ENCODE data around the gene MELTF.
"Not testable (repeated sequence)": the region's sequence is repeated elsewhere in the genome, so short reads cannot be mapped to it uniquely, and the experiment has no call there.

Gene MELTF

DNA sequence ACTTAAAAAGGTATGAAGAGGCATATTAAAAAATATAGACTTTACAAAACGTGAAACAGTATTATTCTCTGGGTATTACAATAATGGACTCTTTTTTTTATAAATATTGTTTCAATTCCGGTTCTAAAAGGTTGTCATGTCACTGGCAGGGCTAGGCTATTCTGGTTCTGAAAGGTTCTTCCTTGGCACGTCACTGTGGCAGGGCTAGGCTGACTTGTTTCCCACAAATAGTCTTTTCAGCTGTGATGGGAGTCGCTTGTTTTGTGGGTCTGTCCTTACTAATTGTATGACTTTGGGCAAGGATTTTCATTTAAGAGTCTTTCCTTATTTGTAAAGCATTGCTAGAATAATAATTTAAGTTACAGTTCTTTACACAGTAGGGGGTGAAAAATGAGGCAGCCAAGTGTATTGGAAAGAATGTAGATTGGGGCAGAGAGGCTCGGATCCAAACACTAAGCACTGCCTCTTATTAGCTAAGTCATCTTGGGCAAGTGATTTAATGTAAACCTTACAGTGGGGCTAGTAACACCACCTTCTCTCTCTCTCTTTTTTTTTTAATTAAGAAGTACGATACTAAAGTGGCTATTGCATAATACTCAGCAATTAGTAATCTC is 12.4 kb upstream of the MELTF start:
- TF ChIP-seq YY1 (IDR thresholded peaks at IDR 0.05; ENCODE audit: insufficient read depth, insufficient read length) (no peak), SUZ12 (IDR thresholded peaks at IDR 0.05; ENCODE audit: extremely low read depth, insufficient read depth, insufficient read length) (no peak), ZNF274 (IDR thresholded peaks at IDR 0.05; ENCODE audit: low read depth, low read length) (no peak)
- Histone ChIP-seq H3K9ac (ENCODE audit: insufficient read length, low read depth) (no peak overlapping the region), H3K4me3 (ENCODE audit: insufficient read length, low read depth) (no peak overlapping the region), H3K27me3 (ENCODE audit: insufficient read depth, insufficient read length) (no peaks in the 10 kb centered on the region), H3K4me1 (ENCODE audit: insufficient read depth, insufficient read length) (no peaks in the 10 kb centered on the region), H3K9me3 (ENCODE audit: insufficient read depth, low read length) (no peaks in the 10 kb centered on the region), H3K36me3 (ENCODE audit: insufficient read depth, insufficient read length, low read length) (peaks cover 18% of the 10 kb centered on the region)
- DNase-seq (ENCODE audit: low read depth, low spot score) = no peak

DNA sequence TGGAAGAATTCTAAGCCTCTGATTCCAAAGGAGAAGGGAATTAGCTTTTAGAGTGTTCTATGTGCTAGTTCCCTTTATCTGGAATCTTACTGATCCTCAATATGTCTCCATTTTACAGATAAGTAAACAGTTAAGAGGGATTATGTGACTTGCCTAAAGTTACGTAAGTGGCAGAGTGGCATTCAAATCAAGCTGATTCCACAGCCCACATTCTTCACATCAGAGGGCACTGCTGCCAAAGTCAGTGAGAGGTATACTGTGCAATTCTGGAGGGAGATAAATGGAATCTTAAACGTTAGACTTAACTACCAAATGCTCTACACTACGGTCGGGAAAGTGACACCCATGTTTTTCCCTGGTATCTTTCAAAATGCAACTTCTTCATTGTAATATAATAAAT is 11.0 kb upstream of the MELTF start:
- H3K4me3 ChIP-seq (ENCODE audit: insufficient read length, low read depth) = no peak overlapping the region
- H3K9ac ChIP-seq (ENCODE audit: insufficient read length, low read depth) = no peak overlapping the region
- H3K27me3 ChIP-seq (ENCODE audit: insufficient read depth, insufficient read length) = no peaks in the 10 kb centered on the region
- TF ChIP-seq YY1 (IDR thresholded peaks at IDR 0.05; ENCODE audit: insufficient read depth, insufficient read length) (no peak), ZNF274 (IDR thresholded peaks at IDR 0.05; ENCODE audit: low read depth, low read length) (no peak), SUZ12 (IDR thresholded peaks at IDR 0.05; ENCODE audit: extremely low read depth, insufficient read depth, insufficient read length) (no peak)
- H3K9me3 ChIP-seq (ENCODE audit: insufficient read depth, low read length) = no peaks in the 10 kb centered on the region
- H3K36me3 ChIP-seq (ENCODE audit: insufficient read depth, insufficient read length, low read length) = peaks cover 11% of the 10 kb centered on the region
- no peak for DNase-seq (ENCODE audit: low read depth, low spot score)
- no peaks in the 10 kb centered on the region for H3K4me1 ChIP-seq (ENCODE audit: insufficient read depth, insufficient read length)

DNA sequence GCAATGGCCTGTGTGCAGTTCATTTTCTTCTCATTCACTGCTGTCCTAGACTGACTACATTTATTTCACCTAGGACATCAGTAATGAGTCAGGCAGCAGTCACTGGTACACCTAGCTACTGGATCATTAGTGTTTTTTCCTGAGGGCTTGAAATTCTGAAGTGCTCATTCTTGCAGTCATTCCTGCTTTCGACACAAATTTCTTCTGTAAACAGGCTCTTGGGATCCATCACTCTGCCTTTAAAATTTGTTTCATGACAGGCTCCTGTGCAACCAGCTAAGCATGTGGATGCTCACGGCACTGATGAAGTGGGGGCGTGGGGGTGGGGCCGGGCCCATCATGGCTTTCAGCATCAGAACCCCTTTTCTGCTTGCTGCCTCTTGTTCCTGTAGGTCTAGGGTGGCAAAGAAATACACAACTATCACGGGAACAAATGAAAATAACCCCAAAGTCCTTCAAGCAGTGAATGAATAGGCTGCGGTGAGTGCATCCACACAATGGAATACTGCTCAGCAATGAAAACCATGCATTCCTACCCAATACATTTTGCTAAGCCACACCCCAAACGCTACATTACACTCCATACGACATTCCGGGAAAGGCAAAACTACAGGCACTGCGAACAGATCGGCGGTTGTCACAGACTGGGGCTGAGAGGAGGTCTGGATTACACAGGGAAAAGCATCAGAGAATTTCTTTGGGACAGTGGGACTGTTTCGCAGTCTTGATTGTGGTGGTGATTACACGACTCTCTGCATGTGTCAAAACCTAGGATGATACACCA is 9.3 kb upstream of the MELTF start:
- no peak for TF ChIP-seq YY1 (IDR thresholded peaks at IDR 0.05; ENCODE audit: insufficient read depth, insufficient read length)
- TF ChIP-seq ZNF274 (IDR thresholded peaks at IDR 0.05; ENCODE audit: low read depth, low read length) = no peak
- no peak for TF ChIP-seq SUZ12 (IDR thresholded peaks at IDR 0.05; ENCODE audit: extremely low read depth, insufficient read depth, insufficient read length)
- H3K4me3 ChIP-seq (ENCODE audit: insufficient read length, low read depth) = no peak overlapping the region
- no peaks in the 10 kb centered on the region for H3K27me3 ChIP-seq (ENCODE audit: insufficient read depth, insufficient read length)
- H3K4me1 ChIP-seq (ENCODE audit: insufficient read depth, insufficient read length) = no peaks in the 10 kb centered on the region
- H3K36me3 ChIP-seq (ENCODE audit: insufficient read depth, insufficient read length, low read length) = peaks cover 4% of the 10 kb centered on the region
- no peaks in the 10 kb centered on the region for H3K9me3 ChIP-seq (ENCODE audit: insufficient read depth, low read length)
- no peak for DNase-seq (ENCODE audit: low read depth, low spot score)
- H3K9ac ChIP-seq (ENCODE audit: insufficient read length, low read depth) = no peak overlapping the region

DNA sequence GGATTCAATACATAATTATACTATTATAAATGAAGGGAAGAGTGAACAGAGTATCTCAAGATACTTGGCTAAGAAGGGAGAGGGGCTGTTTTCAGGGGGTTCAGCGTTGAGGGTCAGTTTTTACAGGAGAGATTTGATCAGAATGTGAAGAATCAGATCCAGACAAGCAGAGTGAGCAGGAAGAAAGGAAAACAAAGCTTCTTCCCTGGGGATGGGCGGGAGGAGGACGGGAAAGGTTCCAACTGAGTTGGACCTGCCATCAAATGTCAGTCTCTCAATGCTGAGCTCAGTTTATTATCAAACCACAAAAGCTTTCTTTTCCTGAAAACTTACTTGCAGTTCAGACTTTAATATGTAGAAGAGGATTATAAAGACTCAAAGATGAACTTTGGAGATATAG is 6.0 kb upstream of the MELTF start:
- H3K9ac ChIP-seq (ENCODE audit: insufficient read length, low read depth) = no peak overlapping the region
- H3K9me3 ChIP-seq (ENCODE audit: insufficient read depth, low read length) = no peaks in the 10 kb centered on the region
- TF ChIP-seq SUZ12 (IDR thresholded peaks at IDR 0.05; ENCODE audit: extremely low read depth, insufficient read depth, insufficient read length) (no peak), ZNF274 (IDR thresholded peaks at IDR 0.05; ENCODE audit: low read depth, low read length) (no peak), YY1 (IDR thresholded peaks at IDR 0.05; ENCODE audit: insufficient read depth, insufficient read length) (no peak)
- no peak for DNase-seq (ENCODE audit: low read depth, low spot score)
- H3K4me3 ChIP-seq (ENCODE audit: insufficient read length, low read depth) = no peak overlapping the region
- no peaks in the 10 kb centered on the region for H3K4me1 ChIP-seq (ENCODE audit: insufficient read depth, insufficient read length)
- H3K27me3 ChIP-seq (ENCODE audit: insufficient read depth, insufficient read length) = peaks cover 4% of the 10 kb centered on the region
- H3K36me3 ChIP-seq (ENCODE audit: insufficient read depth, insufficient read length, low read length) = no peaks in the 10 kb centered on the region

DNA sequence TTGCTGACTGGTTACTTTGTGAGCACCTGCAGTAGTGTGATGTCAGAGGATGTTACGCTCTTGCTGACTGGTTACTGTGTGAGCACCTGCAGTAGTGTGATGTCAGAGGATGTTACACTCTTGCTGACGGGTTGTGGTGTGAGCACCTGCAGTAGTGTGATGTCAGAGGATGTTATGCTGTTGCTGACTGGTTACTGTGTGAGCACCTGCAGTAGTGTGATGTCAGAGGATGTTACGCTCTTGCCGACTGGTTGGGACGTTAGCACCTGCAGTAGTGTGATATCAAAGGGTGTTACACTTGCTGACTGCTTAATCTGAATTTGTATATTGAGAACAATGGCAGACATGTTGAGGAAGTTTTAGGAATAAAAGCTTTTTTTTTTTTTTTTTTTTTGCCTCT is 5.2 kb upstream of the MELTF start:
- not testable (repeated sequence) for H3K9ac ChIP-seq (ENCODE audit: insufficient read length, low read depth); H3K9me3 ChIP-seq (ENCODE audit: insufficient read depth, low read length)

DNA sequence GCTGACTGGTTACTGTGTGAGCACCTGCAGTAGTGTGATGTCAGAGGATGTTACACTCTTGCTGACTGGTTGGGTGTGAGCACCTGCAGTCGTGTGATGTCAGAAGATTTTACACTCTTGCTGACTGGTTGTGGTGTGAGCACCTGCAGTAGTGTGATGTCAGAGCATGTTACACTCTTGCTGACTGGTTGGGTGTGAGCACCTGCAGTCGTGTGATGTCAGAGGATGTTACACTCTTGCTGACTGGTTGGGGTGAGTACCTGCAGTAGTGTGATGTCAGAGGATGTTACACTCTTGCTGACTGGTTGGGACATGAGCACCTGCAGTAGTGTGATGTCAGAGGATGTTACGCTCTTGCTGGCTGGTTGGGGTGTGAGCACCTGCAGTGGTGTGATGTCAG is 4.1 kb upstream of the MELTF start:
- not testable (repeated sequence) for H3K27me3 ChIP-seq (ENCODE audit: insufficient read depth, insufficient read length); H3K4me3 ChIP-seq (ENCODE audit: insufficient read length, low read depth); H3K9ac ChIP-seq (ENCODE audit: insufficient read length, low read depth); H3K36me3 ChIP-seq (ENCODE audit: insufficient read depth, insufficient read length, low read length); H3K4me1 ChIP-seq (ENCODE audit: insufficient read depth, insufficient read length); H3K9me3 ChIP-seq (ENCODE audit: insufficient read depth, low read length); DNase-seq (ENCODE audit: low read depth, low spot score)

More for the DNA sequence above, 5.2 kb upstream of the MELTF start:
- not testable (repeated sequence) for H3K36me3 ChIP-seq (ENCODE audit: insufficient read depth, insufficient read length, low read length); H3K4me3 ChIP-seq (ENCODE audit: insufficient read length, low read depth); H3K27me3 ChIP-seq (ENCODE audit: insufficient read depth, insufficient read length); DNase-seq (ENCODE audit: low read depth, low spot score); H3K4me1 ChIP-seq (ENCODE audit: insufficient read depth, insufficient read length)

DNA sequence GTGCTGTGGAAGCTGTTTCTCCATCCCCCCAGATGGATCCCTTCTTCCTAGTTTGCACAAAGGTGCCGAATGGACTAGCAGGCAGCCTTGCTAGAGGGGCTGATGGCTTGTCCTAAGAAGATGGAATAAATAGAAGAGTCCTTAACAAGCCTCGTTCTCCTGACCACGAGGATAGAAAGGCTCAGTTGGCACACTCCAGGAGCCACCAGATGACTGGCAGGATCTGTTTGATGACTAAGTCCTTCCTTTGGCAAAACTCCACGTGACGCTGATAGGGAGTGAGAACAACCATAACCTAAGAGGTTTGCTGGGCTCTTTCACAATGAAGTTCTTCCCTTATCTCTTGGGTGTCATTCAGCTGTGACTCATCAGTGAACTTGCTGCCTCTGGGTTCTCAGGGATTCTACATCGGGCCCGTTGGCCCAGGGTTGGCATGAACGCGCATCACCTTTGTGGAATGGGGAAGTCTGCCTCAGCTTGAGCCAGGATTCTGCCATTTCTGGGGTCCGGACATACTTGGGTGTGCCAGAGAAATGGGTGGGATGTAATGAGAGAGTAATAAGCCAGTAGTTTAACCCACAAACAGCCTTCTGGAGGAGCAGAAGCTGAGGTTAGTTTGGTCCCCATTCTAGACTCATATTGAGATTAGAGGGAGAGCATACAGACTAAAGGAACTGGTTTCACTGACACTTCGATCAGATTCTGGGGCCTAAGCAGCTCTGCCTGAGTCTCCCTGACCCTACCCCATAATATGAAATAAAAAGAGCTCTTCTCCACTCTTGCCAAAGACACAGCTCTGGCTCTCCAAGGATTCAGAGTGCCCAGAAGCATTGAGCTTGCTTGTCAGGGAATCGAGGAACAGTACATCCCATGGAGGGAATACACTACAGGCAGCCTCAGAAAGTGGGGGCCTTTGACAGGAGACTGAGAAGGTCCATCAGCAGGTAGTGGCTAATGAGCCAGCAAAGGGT is 2.0 kb upstream of the MELTF start:
- H3K27me3 ChIP-seq (ENCODE audit: insufficient read depth, insufficient read length) = peaks cover 4% of the 10 kb centered on the region
- no peak for DNase-seq (ENCODE audit: low read depth, low spot score)
- peaks cover 17% of the 10 kb centered on the region for H3K36me3 ChIP-seq (ENCODE audit: insufficient read depth, insufficient read length, low read length)
- TF ChIP-seq YY1 (IDR thresholded peaks at IDR 0.05; ENCODE audit: insufficient read depth, insufficient read length) = no peak
- no peak for TF ChIP-seq SUZ12 (IDR thresholded peaks at IDR 0.05; ENCODE audit: extremely low read depth, insufficient read depth, insufficient read length)
- no peak for TF ChIP-seq ZNF274 (IDR thresholded peaks at IDR 0.05; ENCODE audit: low read depth, low read length)
- no peak overlapping the region for H3K9ac ChIP-seq (ENCODE audit: insufficient read length, low read depth)
- no peaks in the 10 kb centered on the region for H3K9me3 ChIP-seq (ENCODE audit: insufficient read depth, low read length)
- H3K4me3 ChIP-seq (ENCODE audit: insufficient read length, low read depth) = no peak overlapping the region
- peaks cover 13% of the 10 kb centered on the region for H3K4me1 ChIP-seq (ENCODE audit: insufficient read depth, insufficient read length)

All from NT2/D1 (cell line).